HG03432 (cell line): ENCODE data around the gene PLOD3.
"Not testable (repeated sequence)": the region's sequence is repeated elsewhere in the genome, so short reads cannot be mapped to it uniquely, and the experiment has no call there.

Experiments
- ATAC-seq: cut with Tn5 transposase; IDR thresholded peaks from one replicate; pipeline ENCODE4 v1.9.1; 2021; ENCODE audit warnings: mild to moderate bottlenecking, moderate library complexity; ENCODE audit not compliant: unreplicated experiment

Gene PLOD3, protein sequence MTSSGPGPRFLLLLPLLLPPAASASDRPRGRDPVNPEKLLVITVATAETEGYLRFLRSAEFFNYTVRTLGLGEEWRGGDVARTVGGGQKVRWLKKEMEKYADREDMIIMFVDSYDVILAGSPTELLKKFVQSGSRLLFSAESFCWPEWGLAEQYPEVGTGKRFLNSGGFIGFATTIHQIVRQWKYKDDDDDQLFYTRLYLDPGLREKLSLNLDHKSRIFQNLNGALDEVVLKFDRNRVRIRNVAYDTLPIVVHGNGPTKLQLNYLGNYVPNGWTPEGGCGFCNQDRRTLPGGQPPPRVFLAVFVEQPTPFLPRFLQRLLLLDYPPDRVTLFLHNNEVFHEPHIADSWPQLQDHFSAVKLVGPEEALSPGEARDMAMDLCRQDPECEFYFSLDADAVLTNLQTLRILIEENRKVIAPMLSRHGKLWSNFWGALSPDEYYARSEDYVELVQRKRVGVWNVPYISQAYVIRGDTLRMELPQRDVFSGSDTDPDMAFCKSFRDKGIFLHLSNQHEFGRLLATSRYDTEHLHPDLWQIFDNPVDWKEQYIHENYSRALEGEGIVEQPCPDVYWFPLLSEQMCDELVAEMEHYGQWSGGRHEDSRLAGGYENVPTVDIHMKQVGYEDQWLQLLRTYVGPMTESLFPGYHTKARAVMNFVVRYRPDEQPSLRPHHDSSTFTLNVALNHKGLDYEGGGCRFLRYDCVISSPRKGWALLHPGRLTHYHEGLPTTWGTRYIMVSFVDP

GRCh38 chr7:101217388-101218235 lies at the start of gene PLOD3, which contains the start of gene ZNHIT1:
Gene PLOD3 (minus strand): TSS chr7:101217581. CDS start chr7:101217274, 307 bp downstream.
Gene ZNHIT1 (plus strand): TSS chr7:101218165. CDS start chr7:101218196, 31 bp downstream.
- peak; percentile 62 for ATAC-seq

- no peak for ATAC-seq
Measured at GRCh38 chr7:101265622-101266516, 48.5 kb upstream of the PLOD3 start.

DNA sequence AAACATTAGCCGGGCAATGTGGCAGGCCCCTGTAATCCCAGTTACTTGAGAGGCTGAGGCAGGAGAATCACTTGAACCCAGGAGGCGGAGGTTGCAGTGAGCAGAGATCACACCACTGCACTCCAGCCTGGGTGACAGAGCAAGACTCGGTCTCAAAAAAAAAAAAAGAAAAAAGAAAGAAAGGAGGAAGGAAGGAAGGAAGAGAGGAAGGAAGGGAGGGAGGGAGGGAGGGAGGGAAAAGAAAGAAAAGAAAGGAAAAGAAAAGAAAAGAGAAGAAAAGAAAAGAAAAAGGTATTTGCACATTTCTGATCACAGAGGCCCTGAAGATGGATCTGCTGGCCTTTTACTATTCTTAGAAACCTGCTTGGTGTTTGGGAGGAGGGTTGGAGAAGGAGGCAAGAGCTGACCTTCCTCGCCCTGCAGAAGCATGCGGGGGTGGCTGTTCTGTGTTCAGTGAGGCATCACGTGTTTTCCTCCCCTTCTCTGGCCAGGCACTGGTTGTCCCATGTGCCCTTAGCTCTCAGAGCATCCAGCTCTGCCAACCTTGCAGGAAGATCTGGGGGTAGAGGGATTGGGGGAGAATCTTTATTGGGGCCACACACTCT lies 46.8 kb upstream of the PLOD3 start:
- ATAC-seq, result not testable (repeated sequence)

DNA sequence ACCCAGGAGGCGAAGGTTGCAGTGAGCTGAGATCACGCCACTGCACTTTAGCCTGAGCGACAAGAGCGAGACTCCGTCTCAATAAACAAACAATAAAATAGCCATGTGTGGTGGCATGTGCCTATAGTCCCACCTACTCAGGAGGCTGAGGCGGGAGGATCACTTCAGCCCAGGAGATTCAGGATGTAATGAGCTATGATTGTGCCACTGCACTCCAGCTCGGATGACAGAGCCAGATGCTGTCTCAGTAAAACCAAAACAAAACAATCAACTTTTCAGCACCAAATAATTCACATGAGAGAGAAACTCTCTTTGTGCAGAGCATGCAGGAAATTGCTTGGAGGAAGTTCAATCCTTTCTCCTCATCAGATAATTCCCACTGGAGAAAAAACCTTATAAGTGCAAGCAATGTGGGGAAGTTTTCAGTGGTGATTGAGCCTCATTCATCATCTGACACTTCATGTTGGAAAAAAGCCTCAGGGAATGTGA lies 40.9 kb upstream of the PLOD3 start:
- no peak for ATAC-seq

DNA sequence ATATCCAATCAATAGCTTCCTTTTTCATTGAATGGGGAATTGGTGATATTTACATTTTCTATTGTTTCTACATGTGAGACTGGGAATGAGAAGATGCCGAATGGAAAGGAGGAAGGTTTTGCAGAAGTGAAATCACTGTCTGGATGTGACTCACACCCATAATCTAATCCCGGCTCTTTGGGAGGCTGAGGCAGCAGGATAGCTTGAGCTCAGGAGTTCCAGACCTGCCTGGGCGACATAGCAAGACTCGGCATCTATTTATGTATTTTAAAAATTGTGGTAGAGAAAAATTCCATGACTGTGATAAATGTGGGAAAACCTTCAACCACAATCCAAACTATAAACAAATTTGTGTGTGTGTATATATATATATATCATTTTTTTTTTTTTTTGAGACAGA lies 38.4 kb upstream of the PLOD3 start:
- no peak for ATAC-seq

GRCh38 chr7:101253199-101253598 lies 35.8 kb upstream of the PLOD3 start:
- not testable (repeated sequence) for ATAC-seq

DNA sequence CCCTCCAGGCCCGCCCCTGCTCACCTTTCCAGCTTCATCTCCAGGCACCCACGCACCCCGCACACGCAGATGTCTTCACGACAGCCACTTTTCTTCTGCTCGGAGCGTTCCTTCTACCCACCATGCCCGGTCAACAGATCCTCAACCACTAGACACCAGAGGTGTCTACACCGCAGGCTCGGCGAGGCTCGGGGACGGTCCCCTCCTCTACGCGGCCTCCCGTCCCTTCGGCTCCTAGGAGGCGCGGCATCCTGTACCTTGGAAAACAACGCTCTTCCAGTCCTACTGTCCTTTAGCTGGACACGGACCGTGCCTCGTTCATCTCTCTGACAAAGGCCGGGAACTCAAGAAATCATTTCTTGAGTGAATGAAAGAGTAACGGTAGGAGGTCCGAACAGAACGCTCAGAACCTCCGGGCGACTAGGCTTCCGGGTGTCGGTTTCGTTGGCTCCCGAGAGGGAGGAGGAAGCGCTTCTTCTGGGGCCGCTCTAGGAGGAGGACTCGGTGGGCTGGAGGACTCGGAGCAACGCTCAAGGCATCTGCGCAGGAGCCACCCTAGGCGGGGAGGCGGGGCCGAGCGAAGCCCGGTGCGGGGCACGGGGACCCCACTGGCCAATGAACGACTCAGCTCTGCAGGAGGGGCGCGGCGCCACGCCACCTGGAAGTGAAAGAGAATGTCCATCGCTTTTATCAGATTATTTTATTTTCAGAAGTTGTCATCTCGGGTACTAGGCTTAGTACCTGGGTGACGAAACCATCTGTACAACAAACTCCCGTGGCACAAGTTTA lies 34.7 kb upstream of the PLOD3 start:
- peak; percentile 99 for ATAC-seq

DNA sequence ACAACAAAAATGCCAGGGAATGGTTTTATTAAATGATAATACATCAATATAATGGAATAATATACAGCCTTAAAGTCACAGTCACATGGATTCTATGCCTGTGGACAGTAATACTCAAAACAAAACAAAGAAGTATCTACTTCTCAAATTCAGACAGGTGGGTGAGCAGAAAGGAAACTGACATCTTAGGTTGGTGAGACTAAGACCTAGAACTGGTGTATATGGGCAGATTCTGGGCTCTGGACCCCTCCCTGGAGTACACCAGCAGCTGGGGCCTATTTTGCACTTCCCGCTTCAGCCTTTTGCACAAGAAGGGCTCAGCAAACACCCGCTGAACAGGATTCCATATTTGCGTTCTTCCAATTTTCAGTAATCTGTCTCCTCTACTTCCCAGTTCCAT lies 32.9 kb upstream of the PLOD3 start:
- ATAC-seq, result no peak

DNA sequence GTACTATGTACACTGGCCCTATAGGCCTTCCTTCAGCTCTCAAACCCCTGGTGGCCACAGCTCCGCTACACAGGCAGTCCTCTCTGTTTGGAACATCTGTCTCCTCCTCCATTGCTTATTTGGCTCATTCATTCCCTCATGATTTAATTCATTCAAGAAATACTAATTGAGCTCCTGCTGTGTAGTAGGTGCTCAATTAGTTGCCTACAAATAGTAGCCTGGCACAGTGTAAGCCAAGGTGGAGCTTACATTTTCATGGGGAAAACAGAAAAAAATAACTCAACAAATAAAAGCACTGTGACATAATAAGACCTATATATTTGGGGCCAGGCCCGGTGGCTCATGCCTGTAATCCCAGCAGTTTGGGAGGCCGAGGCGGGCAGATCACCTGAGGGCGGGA lies 30.9 kb upstream of the PLOD3 start:
- no peak for ATAC-seq

GRCh38 chr7:101245147-101245668 lies 27.8 kb upstream of the PLOD3 start:
- ATAC-seq, result no peak

DNA sequence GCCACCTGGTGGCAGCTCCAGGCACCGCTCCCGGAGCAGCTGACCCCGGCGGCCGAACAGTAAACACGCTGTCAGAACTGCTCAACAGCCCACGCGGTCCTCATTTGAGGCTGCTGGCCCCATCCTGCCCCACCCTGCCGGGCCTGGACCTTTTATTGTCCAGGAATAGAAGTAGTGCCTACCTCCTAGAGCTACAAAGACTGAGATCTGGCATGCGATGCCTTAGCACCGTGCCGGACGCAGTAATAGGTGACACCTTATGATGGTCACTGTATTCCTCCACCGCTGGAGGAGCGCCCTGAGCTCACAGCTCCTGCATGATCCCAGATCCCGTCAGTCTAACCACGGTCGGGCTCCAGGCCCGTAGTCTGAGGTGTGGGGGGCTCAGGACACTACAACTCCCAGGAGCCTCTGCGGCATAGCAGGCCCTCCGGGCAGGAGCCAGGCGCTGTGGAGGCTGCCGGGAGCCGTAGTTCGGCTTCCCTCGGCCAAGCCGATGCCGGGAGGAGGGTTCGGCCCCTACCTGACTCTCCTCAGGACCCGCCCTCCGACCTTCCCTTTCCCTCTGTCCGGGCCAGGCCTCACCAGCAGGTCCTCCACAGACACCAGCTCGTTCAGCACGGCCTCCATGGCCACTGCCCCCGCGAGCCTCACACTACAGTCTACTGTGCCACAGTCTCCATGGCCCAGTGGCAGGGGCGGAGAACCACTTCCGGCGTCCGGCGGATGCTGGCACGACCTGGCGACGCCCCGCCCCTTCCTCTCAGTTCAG lies 27.2 kb upstream of the PLOD3 start, which contains the start of gene FIS1:
Gene FIS1, minus strand, starts transcription at position 707 of the 772 bp plus-strand sequence. Its CDS starts 77 bp downstream, at position 630.
- ATAC-seq, result peak; percentile 94

DNA sequence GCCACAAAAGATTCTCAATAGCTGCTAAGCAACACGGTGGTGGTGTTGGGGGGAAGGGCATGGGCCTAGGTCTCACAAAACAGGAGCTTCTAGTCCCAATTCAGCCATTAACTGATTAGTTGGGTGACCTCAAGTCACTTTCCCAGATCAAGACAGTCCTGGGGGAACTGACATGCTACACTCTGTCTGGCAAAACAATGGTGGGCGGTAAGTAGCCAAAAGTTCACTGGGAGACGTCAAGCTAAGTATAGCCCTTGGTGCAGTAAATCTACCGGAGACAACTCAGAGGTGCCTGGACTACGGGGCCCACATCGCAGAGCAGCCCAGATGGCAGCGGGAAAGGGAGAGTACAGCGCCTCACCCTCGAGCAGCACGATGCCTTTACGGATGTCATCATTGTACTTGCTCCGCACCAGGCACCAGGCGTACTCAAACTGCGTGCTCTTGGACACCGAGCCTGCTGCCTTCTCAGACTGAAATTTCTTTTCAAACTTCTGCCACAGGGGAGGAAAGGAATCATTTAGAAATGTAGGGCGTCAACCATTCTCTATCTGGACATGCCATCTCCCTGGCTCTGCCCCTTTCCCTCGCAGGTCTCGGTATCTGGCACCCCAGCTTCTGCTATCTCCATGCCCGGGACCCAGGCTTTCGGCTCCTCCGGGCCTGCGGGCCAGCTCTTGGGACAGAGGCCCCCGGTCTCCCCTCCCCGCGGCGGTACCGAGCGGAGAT lies 26.4 kb upstream of the PLOD3 start:
- no peak for ATAC-seq

- no peak for ATAC-seq
Measured at GRCh38 chr7:101241443-101242349, 24.3 kb upstream of the PLOD3 start.

DNA sequence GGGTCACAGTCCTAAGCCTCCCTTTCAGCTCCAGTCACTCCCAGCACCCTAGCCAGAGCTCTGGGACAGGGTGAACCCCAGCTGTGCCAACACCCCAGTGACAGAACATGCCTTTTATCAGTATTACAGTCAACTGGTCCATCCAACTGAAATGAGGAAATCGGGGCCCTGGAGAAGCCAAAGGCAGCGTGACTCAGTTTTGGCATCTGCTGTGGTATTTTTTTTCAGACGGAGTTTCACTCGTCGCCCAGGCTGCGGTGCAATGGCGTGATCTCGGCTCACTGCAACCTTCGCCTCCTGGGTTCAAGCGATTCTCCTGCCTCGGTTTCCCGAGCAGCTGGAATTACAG lies 23.6 kb upstream of the PLOD3 start:
- no peak for ATAC-seq

- ATAC-seq, result no peak
Measured at GRCh38 chr7:101240226-101241014, 23.0 kb upstream of the PLOD3 start.

- ATAC-seq, result no peak
Measured at GRCh38 chr7:101239951-101240220, 22.5 kb upstream of the PLOD3 start.
